Tibial nerve (tissue), 4 donors: ENCODE results near the gene SPATA2.

Experiments used
- CTCF ChIP-seq, 5 experiments: fragments of 200-600 bp in 3 of 5; fragments of 450-650 bp in 2 of 5; sonication (generic) in 3 of 5; IDR thresholded peaks; one replicate each; pipeline ENCODE4 v1.5.1; 2016 to 2019; ENCODE audit warnings: antibody characterized with exemption in 5 of 5, mild to moderate bottlenecking in 3 of 5, moderate library complexity in 2 of 5
- EP300 ChIP-seq, 2 donors: sonication (generic); formaldehyde crosslinking; IDR thresholded peaks; one replicate each; pipeline ENCODE4 v1.6.1; 2017; ENCODE audit warnings: antibody characterized with exemption in 2 of 2, mild to moderate bottlenecking in 1 of 2
- POLR2A ChIP-seq, 2 donors: fragments of 450-650 bp; IDR thresholded peaks; one replicate each; pipeline ENCODE4 v1.6.1; 2017; ENCODE audit warnings: antibody characterized with exemption in 2 of 2, mild to moderate bottlenecking in 2 of 2, moderate library complexity in 2 of 2

GRCh38 chr20:49868538-49868937, 46.8 kb downstream of the SPATA2 start:
- TF ChIP-seq CTCF (IDR thresholded peaks at IDR 0.05) (no peak), POLR2A (IDR thresholded peaks at IDR 0.05) (no peak), EP300 (IDR thresholded peaks at IDR 0.05) (no peak)
